Liver (tissue), 3 donors: ENCODE results near the gene SETD6.

Source experiments
- EGR1 ChIP-seq, 2 donors: IDR thresholded peaks; 2 replicates each; pipeline ENCODE4 v1.6.1; 2016 to 2018; ENCODE audit warnings: antibody characterized with exemption in 2 of 2, low read depth in 2 of 2
- FOXA1 ChIP-seq: IDR thresholded peaks from 2 replicates; pipeline ENCODE4 v1.6.1; 2016; ENCODE audit warnings: antibody characterized with exemption
- HNF4A ChIP-seq, 2 donors: conservative IDR thresholded peaks; 2 replicates each; pipeline ENCODE4 v1.6.1; 2016; ENCODE audit warnings: antibody characterized with exemption in 2 of 2, mild to moderate bottlenecking in 2 of 2
- JUND ChIP-seq, 2 donors: IDR thresholded peaks; 2 replicates each; pipeline ENCODE4 v1.6.1; 2016; ENCODE audit warnings: antibody characterized with exemption in 2 of 2
- RXRA ChIP-seq, 2 donors: IDR thresholded peaks; 2 replicates each; pipeline ENCODE4 v1.6.1; 2017 to 2018; ENCODE audit warnings: antibody characterized with exemption in 2 of 2, mild to moderate bottlenecking in 1 of 2
- SP1 ChIP-seq: IDR thresholded peaks from 2 replicates; pipeline ENCODE4 v1.6.1; 2018; ENCODE audit warnings: antibody characterized with exemption, mild to moderate bottlenecking
- TAF1 ChIP-seq: conservative IDR thresholded peaks from 2 replicates; pipeline ENCODE4 v1.6.1; 2016; ENCODE audit warnings: antibody characterized with exemption, mild to moderate bottlenecking
- TF ChIP-seq, protein P1 (sequence below): fragments of 150-350 bp; IDR thresholded peaks from 2 replicates; pipeline ENCODE4 v1.5.1; 2017; ENCODE audit warnings: improper control_type of control experiment, low read depth, low read length; ENCODE audit not compliant: missing input control
- TF ChIP-seq, protein P2 (sequence below): IDR thresholded peaks from 2 replicates; pipeline ENCODE4 v1.6.1; 2016; ENCODE audit warnings: antibody characterized with exemption, mild to moderate bottlenecking
- TF ChIP-seq, protein P3 (sequence below): IDR thresholded peaks from 2 replicates; pipeline ENCODE4 v1.6.1; 2016; ENCODE audit warnings: antibody characterized with exemption
- TF ChIP-seq, protein P4 (sequence below): IDR thresholded peaks from 2 replicates; pipeline ENCODE4 v1.6.1; 2016; ENCODE audit warnings: antibody characterized with exemption
- TF ChIP-seq, protein P5 (sequence below): IDR thresholded peaks from 2 replicates; pipeline ENCODE4 v1.6.1; 2016; ENCODE audit warnings: antibody characterized with exemption
- donor health status: healthy.
- donor health status: healthy.

DNA sequence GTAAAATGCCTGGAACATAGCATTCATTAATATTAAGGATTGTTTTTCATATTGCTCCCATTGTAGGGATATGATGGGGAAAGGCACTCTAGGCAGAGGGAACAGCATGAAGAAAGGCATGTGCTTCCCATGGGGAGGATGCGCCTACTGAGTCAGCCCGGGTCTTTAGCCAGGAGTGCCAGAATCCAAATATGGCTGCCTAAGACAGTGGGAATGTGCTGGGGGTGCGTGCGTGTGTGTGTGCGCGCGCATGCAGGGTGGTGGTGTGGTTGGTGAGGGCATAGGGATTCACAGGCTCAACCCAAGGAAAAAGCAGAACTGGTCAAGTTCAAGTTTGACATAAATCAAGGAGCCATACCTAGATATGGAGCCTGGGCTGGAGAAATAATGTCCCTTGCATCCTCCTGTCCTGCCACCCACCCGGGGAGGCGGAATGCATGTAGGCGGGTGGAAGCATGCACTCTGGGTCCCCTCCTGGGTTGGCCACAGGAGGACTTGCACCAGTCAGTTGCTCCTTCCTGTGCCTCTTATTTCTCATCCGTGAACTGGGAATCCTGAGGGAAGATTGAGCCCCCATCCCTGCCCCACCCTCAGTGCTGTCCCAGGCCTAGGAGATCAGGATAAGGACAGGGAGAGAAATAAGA lies 34.0 kb upstream of the SETD6 start:
- TF ChIP-seq, protein P1, sequence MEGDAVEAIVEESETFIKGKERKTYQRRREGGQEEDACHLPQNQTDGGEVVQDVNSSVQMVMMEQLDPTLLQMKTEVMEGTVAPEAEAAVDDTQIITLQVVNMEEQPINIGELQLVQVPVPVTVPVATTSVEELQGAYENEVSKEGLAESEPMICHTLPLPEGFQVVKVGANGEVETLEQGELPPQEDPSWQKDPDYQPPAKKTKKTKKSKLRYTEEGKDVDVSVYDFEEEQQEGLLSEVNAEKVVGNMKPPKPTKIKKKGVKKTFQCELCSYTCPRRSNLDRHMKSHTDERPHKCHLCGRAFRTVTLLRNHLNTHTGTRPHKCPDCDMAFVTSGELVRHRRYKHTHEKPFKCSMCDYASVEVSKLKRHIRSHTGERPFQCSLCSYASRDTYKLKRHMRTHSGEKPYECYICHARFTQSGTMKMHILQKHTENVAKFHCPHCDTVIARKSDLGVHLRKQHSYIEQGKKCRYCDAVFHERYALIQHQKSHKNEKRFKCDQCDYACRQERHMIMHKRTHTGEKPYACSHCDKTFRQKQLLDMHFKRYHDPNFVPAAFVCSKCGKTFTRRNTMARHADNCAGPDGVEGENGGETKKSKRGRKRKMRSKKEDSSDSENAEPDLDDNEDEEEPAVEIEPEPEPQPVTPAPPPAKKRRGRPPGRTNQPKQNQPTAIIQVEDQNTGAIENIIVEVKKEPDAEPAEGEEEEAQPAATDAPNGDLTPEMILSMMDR: no peak
- TF ChIP-seq SP1: no peak
- no peak for TF ChIP-seq RXRA (IDR thresholded peaks at IDR 0.05)
- TF ChIP-seq EGR1 (IDR thresholded peaks at IDR 0.05; ENCODE audit: low read depth in 2 of 2): no peak
- no peak for TF ChIP-seq FOXA1
- TF ChIP-seq, protein P2, sequence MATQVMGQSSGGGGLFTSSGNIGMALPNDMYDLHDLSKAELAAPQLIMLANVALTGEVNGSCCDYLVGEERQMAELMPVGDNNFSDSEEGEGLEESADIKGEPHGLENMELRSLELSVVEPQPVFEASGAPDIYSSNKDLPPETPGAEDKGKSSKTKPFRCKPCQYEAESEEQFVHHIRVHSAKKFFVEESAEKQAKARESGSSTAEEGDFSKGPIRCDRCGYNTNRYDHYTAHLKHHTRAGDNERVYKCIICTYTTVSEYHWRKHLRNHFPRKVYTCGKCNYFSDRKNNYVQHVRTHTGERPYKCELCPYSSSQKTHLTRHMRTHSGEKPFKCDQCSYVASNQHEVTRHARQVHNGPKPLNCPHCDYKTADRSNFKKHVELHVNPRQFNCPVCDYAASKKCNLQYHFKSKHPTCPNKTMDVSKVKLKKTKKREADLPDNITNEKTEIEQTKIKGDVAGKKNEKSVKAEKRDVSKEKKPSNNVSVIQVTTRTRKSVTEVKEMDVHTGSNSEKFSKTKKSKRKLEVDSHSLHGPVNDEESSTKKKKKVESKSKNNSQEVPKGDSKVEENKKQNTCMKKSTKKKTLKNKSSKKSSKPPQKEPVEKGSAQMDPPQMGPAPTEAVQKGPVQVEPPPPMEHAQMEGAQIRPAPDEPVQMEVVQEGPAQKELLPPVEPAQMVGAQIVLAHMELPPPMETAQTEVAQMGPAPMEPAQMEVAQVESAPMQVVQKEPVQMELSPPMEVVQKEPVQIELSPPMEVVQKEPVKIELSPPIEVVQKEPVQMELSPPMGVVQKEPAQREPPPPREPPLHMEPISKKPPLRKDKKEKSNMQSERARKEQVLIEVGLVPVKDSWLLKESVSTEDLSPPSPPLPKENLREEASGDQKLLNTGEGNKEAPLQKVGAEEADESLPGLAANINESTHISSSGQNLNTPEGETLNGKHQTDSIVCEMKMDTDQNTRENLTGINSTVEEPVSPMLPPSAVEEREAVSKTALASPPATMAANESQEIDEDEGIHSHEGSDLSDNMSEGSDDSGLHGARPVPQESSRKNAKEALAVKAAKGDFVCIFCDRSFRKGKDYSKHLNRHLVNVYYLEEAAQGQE: no peak
- TF ChIP-seq JUND (IDR thresholded peaks at IDR 0.05): no peak
- TF ChIP-seq, protein P3, sequence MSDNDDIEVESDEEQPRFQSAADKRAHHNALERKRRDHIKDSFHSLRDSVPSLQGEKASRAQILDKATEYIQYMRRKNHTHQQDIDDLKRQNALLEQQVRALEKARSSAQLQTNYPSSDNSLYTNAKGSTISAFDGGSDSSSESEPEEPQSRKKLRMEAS: no peak
- TF ChIP-seq, protein P4, sequence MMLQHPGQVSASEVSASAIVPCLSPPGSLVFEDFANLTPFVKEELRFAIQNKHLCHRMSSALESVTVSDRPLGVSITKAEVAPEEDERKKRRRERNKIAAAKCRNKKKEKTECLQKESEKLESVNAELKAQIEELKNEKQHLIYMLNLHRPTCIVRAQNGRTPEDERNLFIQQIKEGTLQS: no peak
- TF ChIP-seq, protein P5, sequence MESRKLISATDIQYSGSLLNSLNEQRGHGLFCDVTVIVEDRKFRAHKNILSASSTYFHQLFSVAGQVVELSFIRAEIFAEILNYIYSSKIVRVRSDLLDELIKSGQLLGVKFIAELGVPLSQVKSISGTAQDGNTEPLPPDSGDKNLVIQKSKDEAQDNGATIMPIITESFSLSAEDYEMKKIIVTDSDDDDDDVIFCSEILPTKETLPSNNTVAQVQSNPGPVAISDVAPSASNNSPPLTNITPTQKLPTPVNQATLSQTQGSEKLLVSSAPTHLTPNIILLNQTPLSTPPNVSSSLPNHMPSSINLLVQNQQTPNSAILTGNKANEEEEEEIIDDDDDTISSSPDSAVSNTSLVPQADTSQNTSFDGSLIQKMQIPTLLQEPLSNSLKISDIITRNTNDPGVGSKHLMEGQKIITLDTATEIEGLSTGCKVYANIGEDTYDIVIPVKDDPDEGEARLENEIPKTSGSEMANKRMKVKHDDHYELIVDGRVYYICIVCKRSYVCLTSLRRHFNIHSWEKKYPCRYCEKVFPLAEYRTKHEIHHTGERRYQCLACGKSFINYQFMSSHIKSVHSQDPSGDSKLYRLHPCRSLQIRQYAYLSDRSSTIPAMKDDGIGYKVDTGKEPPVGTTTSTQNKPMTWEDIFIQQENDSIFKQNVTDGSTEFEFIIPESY: no peak
- no peak for TF ChIP-seq HNF4A (conservative IDR thresholded peaks at IDR 0.05)
- TF ChIP-seq TAF1: no peak
